Measurements from ENCODE around the gene VIT.

The VIT gene

GRCh38 chr2:36858551-36859365 lies 162.3 kb downstream of the VIT start:
- DNase-seq (ENCODE audit: extremely low read depth, low read depth): no peak
- TF ChIP-seq CTCF (IDR thresholded peaks at IDR 0.05; ENCODE audit: low read depth, low read length): no peak

- no peak for TF ChIP-seq CTCF (IDR thresholded peaks at IDR 0.05; ENCODE audit: low read depth, low read length)
Observed at GRCh38 chr2:36859366-36859792, 162.9 kb downstream of the VIT start.

GRCh38 chr2:36861896-36862295 lies 165.4 kb downstream of the VIT start:
- DNase-seq (ENCODE audit: extremely low read depth, low read depth): no peak
- no peak for TF ChIP-seq CTCF (IDR thresholded peaks at IDR 0.05; ENCODE audit: low read depth, low read length)

More at GRCh38 chr2:36859366-36859792, 162.9 kb downstream of the VIT start:
- DNase-seq (ENCODE audit: extremely low read depth, low read depth): no peak
